NCI-H1436 (cell line): ENCODE data around the gene BIN1.

Experiments
- DNase-seq: peaks from one replicate; lab custom pipeline; 2025; lab: John Stamatoyannopoulos, UW

Gene BIN1

DNA sequence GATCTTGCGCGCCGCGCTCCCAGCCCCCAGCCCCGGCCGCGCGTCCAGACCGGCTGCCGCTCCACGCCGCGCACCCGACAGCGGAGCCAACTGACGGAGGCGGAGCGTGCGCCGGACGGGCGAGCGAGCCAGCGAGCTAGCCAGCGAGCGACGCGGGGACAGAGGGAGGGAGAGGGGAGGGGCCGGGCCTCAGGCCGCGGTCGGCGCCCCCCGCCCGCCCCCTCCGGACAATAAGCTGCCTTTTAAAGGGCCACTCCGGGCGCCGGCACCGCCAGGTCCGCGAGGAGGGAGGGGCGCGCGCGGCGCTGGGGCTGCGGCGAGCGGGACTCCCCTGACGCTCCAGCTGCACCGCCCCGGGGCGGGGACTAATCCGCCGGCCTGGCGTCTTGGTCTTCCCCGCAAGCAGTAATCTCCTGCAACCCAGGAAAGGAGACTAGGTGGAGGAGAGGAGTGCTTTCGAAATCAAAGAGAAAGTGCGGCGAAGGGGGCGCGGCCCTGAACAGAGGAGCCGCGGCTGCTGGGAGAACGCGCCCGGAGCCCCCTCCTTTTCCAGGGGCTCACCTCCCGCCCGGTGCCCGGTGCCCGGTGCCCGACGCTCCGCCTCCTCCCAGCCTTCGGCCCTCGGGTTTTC is at the start of gene BIN1:
Gene BIN1, minus strand, starts transcription at position 164 of the 631 bp plus-strand sequence. CDS start 211 bp downstream, outside the sequence.
- no peak for DNase-seq

DNA sequence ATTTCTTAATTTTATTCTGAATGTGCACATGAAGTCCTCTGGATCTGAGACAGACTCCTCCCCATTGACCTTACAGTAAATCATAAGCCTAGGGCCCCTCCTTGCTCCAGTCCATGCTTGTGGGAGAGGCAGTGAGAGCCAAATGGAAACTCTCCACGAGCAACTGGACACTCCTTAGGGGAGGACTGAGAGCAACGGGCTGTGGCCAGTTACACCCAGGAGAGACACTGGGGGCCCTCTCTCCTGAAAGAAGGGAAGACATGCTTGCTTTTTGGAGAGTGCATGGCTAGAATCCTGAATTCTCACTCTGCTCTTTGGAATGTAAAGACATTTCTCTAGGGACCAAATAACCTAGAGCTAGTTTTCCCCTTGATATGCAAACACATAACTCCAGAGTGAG is 49.0 kb upstream of the BIN1 start:
- no peak for DNase-seq

DNA sequence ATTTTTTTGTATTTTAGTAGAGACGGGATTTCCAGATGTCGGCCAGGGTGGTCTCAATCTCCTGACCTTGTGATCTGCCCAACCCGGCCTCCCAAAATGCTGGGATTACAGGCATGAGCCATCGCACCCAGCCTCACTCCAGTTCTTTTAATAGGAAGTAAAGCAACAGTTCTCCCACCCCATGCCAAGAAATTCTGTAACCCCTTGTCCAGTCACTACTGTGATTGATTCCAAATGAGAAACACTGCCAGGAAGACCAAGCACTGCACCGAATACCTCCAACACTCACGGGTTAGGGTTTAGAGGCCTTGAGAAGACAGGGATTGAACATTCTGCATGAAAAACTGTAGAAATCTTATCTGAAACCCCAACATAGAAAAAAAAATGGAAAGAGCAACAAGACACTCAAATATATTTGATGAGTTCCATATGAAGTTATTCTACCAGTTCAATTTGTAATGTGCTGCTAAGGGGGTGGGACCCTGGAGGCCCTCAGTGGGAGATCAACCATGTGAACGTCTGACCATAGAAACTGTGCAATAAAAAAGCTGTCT is 48.2 kb upstream of the BIN1 start:
- DNase-seq: no peak

- DNase-seq: no peak
Observed at GRCh38 chr2:127154396-127154795, 47.4 kb upstream of the BIN1 start.

DNA sequence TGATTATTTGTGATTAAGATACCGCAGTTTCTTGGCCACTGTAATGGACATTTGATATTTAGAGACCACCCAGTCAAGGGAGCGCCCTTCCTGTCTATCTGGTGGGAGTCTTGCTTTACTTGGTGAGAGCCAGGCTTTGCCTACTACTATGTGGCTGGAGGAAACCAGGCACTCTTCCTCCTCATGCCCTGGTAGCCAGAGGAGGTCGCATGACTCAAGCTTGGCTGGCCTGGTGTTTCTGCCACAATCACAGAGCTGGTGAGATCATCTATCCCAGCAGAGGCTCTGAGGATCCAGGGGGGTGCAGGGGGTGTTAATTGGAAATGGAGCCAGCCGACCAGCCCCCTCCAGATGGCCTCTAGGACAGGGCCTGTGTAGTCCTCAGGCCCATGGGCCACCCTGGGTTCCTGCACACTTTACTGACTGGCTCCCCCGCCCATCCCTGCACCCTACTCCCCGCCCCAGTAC is 46.8 kb upstream of the BIN1 start:
- no peak for DNase-seq

DNA sequence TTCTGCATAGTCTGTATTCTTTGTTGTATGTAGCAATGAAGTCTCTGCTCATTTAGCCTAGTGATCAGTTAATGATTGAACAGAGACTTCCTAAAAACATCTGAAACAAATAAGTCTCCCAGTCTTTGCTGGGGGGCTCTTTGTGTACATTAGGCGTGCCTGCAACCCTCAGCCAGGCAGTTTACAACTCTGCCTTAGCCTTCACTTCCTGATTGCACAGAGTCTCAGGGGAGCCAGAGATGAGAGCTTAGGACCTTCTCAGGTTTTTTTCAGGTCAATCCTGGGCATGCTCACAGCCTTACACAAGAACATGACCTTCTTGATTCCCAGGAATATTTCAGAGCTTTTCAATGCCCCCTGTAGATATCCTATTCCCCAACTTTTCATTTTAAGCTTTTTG is 44.0 kb upstream of the BIN1 start:
- DNase-seq: no peak

DNA sequence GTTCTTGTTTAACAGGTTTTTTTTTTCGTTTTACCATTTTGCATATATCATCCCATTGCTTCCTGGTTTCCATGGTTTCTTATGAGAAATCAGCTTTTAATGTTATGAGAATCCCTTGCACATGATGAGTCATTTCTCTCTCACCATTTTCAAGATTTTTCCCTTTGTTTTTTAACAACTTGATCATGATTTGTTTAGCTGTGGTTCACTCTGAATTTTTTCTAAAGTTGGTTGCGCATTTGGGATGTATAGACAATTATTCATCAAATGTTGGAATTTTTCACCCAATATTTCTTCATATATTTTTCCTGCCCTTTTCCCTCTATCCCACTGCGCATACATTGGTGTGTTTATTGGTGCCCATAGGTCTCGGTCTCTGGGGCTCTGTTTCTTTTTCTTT is 42.4 kb upstream of the BIN1 start:
- DNase-seq: no peak

DNA sequence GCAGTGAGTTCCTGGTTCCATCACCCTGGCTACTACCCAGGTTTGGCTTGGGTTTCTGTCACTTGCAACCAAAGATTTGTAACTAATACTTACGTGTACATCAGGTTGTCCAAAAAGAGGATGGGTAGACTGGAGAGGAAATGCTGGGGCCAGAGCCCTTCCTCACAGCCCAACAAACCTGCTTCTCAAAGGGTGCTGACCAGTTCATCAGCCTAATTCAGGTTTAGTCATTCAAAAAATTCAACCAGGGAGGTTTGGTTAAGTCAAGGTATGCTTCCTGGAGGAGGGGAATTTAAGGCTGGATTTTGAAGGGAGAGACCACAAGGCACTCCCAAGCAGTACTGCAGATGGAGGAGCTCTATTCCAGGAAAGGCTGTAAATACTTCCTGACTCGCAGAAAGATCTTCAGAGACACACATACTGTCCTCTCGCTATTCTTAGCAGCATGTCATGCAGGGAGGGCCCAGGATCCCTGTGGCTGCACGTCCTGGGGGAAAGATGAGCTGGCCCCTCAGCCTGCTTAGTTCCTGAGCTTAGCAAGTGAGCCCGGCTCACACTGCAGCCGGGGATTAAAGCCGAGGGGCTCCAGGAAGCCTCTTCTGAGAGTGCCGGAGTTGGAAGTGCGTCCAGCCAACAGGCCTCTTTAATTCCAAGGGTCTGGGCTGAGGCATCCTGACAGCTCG is 40.0 kb upstream of the BIN1 start:
- DNase-seq: no peak

GRCh38 chr2:127146071-127146725 is 39.2 kb upstream of the BIN1 start:
- no peak for DNase-seq

GRCh38 chr2:127145280-127145895 is 38.4 kb upstream of the BIN1 start:
- no peak for DNase-seq

DNA sequence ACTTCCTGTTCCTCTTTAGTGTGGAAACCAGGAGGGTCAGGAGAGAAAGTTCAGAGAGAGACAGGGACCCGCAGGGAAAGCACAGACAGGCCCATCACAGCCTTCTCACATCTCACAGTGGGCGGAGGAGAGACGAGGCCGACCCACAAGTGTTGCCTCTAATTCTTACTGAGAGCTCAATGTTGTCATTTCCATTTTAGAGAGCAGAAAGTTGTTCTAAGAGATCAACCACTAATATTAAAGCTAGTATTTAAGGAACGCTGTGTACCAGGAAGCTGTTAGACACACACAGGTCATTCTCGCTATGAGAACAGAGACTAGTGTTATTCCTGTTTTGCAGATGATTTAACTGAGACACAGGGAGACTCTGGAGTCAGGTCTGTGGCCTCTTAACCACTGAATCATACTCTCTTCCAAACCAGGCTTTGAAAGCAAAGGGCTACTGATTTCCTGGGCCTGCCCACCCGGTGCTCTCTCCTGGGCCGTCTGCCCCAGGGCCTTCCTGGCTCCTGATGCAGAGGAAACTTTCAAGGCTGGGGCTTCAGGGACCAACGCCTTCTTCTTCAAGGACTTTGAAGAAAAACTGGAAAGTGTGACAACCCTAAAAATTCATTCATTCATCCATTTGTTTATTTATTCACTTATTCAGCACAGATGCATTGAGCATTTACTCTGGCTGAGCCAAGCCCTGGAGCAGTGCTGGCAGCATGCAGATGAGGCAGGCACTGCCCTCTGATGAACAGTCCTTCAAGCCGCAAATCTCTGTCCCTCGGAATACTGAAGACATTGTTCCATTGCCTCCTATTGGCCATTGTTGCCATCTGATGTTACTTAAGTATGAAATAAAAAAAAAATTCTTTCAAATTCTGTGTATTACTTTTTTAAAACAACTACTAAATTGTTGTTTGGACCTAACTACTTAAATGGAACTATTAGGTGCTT is 37.2 kb upstream of the BIN1 start:
- DNase-seq: no peak

- no peak for DNase-seq
Observed at GRCh38 chr2:127142663-127143630, 36.0 kb upstream of the BIN1 start.

GRCh38 chr2:127140538-127140937 is 33.6 kb upstream of the BIN1 start:
- no peak for DNase-seq

DNA sequence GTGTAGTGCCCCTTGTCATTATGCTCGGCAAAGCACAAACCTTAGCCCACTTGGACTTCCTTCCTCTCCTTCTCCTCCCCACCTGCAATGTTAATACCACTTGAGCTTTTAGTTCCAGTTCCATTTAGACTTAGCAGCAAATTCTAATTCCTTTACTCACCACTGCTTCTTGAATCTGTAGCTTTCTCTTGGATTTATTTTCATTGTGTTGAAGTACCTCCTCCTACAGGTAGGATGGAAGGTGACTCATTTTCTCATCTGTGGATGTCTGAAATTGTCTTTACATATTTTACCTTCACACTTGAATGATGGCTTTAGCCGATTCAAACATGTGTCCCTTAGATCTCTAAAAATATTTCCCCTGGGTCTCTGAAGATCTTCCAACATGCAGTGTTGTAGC is 32.8 kb upstream of the BIN1 start:
- DNase-seq: no peak

- no peak for DNase-seq
Observed at GRCh38 chr2:127138281-127138680, 31.3 kb upstream of the BIN1 start.

DNA sequence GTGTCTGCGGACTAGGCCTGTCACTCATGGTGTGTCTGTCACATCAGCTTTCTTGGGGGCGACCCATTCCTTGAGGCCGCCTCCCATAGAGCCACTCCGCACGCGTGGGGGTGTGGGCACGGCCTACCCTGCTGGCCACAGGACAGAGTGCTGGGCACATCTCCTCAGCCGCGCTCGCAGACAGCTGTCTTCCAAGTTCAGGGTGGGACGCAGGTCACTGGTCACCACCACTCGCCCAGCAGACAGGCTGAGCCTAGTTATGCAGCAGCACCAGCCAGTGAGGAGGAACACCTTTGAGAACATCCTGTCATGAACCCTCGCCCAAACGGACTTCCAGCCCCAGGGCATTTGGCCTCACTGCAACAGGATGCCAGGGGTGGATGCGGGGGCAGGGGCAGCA is 30.8 kb upstream of the BIN1 start:
- DNase-seq: no peak

DNA sequence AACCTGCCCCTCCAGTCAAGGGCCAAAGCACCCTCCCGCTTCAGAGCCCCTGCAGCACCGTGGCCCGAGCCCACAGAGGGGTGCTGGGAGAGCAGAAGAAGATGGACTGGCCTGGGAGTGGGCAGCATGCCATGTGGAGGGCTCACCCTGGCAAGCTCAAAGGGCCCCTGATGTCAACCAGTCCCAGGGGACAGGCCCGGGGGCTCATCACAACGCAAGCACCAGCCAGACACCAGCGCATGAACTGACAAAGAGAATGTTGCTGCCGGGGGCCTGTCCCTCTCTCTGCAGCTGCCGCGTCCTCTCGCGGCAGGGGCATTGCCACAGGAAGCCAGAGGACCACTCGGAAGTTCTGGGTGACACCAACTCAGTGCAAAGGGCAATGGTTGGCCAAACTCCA is 30.3 kb upstream of the BIN1 start:
- no peak for DNase-seq

DNA sequence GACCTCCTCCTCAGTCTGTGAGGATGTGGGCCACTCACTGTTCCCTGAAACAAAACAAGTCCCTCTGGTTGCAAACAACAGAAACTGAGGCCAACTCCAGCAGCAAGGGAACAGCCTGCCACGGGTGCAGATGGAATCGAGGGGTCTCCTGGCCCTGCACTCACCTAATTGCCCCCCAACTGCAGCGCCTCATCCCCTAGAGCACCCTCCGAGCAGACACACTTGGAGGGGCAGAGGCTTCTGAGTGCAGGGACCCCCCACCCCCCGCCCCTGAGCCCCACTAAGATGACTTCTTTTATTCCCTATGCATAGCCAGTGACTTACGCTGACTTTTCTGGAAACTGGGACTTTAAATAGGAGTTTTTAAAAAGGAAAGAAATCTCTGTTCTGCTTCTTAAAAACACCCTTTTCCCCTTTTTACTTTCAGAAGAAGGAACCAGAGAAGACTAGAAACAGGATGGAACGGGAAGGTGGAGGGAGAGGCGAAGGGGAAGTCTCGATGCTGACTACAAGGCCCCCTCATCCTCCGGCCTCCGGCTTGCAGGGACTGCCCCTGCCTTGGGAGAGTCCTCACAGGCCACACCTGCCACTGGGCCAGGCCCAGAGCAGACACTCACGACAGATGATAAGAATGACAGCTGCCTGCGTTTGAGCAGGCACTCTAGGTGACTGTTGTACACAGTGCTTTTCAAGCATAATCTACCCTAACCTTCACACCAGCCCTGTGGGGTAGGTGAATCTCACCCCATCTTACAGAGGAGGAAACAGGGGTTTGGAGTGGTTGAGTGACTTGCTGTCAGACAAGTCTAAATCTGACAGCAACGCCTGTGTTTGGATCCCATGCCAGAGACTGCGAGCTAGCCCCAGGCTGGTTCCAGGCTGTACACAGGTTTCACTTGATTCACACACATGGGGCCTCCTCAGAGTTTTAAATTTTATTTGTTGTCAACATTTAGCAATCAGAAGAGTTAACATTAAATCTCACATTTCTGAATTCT is 28.2 kb upstream of the BIN1 start:
- no peak for DNase-seq

- DNase-seq: no peak
Observed at GRCh38 chr2:127134235-127134634, 27.3 kb upstream of the BIN1 start.
